GM23248 (cell line): Measurements from ENCODE around the gene HK1. TPM values are rescaled to one million over a fixed set of nuclear protein-coding genes. Genes with fewer than 3 reads are reported as not detected.

Experiments used
- DNase-seq: peaks from one replicate; pipeline ENCODE4 v3.0.0-alpha.2; 2015
- H2AFZ ChIP-seq: fragments of 200-600 bp; sonication (generic); 2 replicates; pipeline ENCODE4 v1.6.1; 2016; ENCODE audit warnings: antibody characterized with exemption
- H3F3A ChIP-seq: fragments of 200-600 bp; sonication (generic); 2 replicates; pipeline ENCODE4 v1.6.1; 2016; ENCODE audit warnings: mild to moderate bottlenecking, antibody characterized with exemption, mixed run types; ENCODE audit not compliant: insufficient read depth
- H3K27ac ChIP-seq: fragments of 200-600 bp; sonication (generic); 2 replicates; pipeline ENCODE4 v1.5.1; 2016; ENCODE audit warnings: mild to moderate bottlenecking
- H3K27me3 ChIP-seq: fragments of 200-600 bp; sonication (generic); replicated peaks from 2 replicates; pipeline ENCODE4 v1.6.1; 2016; ENCODE audit warnings: mild to moderate bottlenecking; ENCODE audit not compliant: insufficient read depth
- H3K36me3 ChIP-seq: fragments of 200-600 bp; sonication (generic); 2 replicates; pipeline ENCODE4 v1.6.1; 2016; ENCODE audit warnings: low read depth, mild to moderate bottlenecking
- H3K4me1 ChIP-seq: fragments of 200-600 bp; sonication (generic); 2 replicates; pipeline ENCODE4 v1.6.1; 2016; ENCODE audit warnings: mild to moderate bottlenecking; ENCODE audit not compliant: insufficient read depth
- H3K4me2 ChIP-seq: fragments of 200-600 bp; sonication (generic); one replicate; pipeline ENCODE4 v1.6.1; 2016; ENCODE audit warnings: mild to moderate bottlenecking; ENCODE audit not compliant: unreplicated experiment
- H3K4me3 ChIP-seq: fragments of 200-600 bp; sonication (generic); 2 replicates; pipeline ENCODE4 v1.5.1; 2016; ENCODE audit warnings: mild to moderate bottlenecking
- H3K79me2 ChIP-seq: fragments of 200-600 bp; sonication (generic); 2 replicates; pipeline ENCODE4 v1.6.1; 2016; ENCODE audit warnings: mild to moderate bottlenecking; ENCODE audit not compliant: insufficient read depth
- H3K9ac ChIP-seq: fragments of 200-600 bp; sonication (generic); 2 replicates; pipeline ENCODE4 v1.6.1; 2016; ENCODE audit warnings: mild to moderate bottlenecking
- H3K9me2 ChIP-seq: fragments of 200-600 bp; sonication (generic); 2 replicates; pipeline ENCODE4 v1.6.1; 2016; ENCODE audit warnings: mixed run types, mild to moderate bottlenecking, moderate library complexity; ENCODE audit not compliant: insufficient read depth
- H3K9me3 ChIP-seq: fragments of 200-600 bp; sonication (generic); one replicate; pipeline ENCODE4 v1.6.1; 2017; ENCODE audit warnings: low read depth
- H4K20me1 ChIP-seq: fragments of 200-600 bp; sonication (generic); 2 replicates; pipeline ENCODE4 v1.6.0; 2016; ENCODE audit not compliant: insufficient read depth
- EZH2 ChIP-seq: fragments of 200-600 bp; sonication (generic); IDR thresholded peaks from 2 replicates; pipeline ENCODE4 v1.6.1; 2018; ENCODE audit warnings: antibody characterized with exemption, mild to moderate bottlenecking; ENCODE audit not compliant: insufficient read depth, poor library complexity, severe bottlenecking
- EZH2phosphoT487 ChIP-seq: fragments of 200-600 bp; sonication (generic); IDR thresholded peaks from 2 replicates; pipeline ENCODE4 v1.6.1; 2018; ENCODE audit warnings: antibody characterized with exemption, moderate library complexity, mild to moderate bottlenecking, low read depth; ENCODE audit not compliant: insufficient read depth
- WGBS, 2 experiments: methylation state at CpG; one replicate each; pipeline ENCODE4 v1.1.6; 2015 to 2017; ENCODE audit warnings: low lambda C conversion rate in 2 of 2, low coverage in 1 of 2; ENCODE audit errors: missing lambda C conversion rate in 2 of 2; 5-methylcytosine and 5-hydroxymethylcytosine counted together
- in situ Hi-C: fragments of 300-500 bp; cut with MboI; formaldehyde crosslinking; loops from 2 replicates; pipeline ENCODE4 v1.15.0; 2020
- polyA plus RNA-seq: library from polyadenylated mRNA; unstranded; fragments of >200 nt; fragmentation: Nextera tagmentation; extraction: Ambion mirVana; gene quantifications from 2 replicates; pipeline ENCODE4 v1.2.1, GENCODE V29; 2016
- total RNA-seq: library from RNA; depleted of rRNA; stranded (reverse); fragments of >200 nt; shearing (Covaris generic); gene quantifications from 2 replicates; pipeline ENCODE4 v1.2.3, GENCODE V29; 2014

HK1 gene
- total and polyA plus RNA-seq, 2 experiments from 2014 or later: 96.6 to 134 TPM

DNA sequence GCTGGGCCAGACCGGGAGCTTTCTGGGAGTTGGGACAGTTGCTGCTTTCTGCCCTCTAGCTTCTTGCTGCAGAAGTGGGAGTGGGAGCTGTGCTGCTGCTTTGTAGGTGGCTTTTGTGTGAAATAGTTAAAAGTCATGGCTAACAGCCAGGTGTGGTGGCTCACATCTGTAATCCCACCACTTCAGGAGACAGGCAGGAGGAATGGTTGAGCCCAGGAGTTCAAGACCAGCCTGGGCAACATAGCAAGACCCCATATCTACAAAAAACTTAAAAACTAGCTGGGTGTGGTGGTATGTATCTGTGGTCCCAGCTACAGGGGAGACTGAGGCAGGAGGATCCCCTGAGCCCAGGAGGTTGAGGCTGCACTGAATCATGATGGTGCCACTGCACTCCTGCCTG, 124.8 kb downstream of the HK1 start:
- Histone ChIP-seq H3K36me3 (peaks cover 12% of the 10 kb centered on the region; the same call in 1 of the 2 replicates), H3K9ac (no peak overlapping the region; the same call in 1 of the 2 replicates), H3K9me3 (no peaks in the 10 kb centered on the region), H4K20me1 (no peaks in the 10 kb centered on the region), H3K79me2 (no peaks in the 10 kb centered on the region), H3F3A (peaks cover 25% of the 10 kb centered on the region), H3K4me1 (peaks cover 21% of the 10 kb centered on the region), H2AFZ (no peak overlapping the region), H3K4me2 (peak overlapping the region; percentile 40), H3K4me3 (no peak overlapping the region), H3K9me2 (no peaks in the 10 kb centered on the region), H3K27me3 (no peaks in the 10 kb centered on the region), H3K27ac (peak overlapping the region; percentile 59)
- no peak for TF ChIP-seq EZH2
- TF ChIP-seq EZH2phosphoT487: no peak
- WGBS, 2 experiments: 62 to 77% methylated on average over 1 of the region's 1 CpG
- in situ Hi-C loops: loop anchor here (25.0 kb wide), 1 partner anchor 416 kb away; the partner anchor contains the start of gene KIFBP
- no peak for DNase-seq

- Histone ChIP-seq H3F3A (peaks cover 26% of the 10 kb centered on the region), H3K27me3 (no peaks in the 10 kb centered on the region), H3K4me1 (peaks cover 24% of the 10 kb centered on the region), H2AFZ (no peak overlapping the region), H3K4me3 (no peak overlapping the region), H3K36me3 (peaks cover 7% of the 10 kb centered on the region; the same call in 1 of the 2 replicates), H3K9me3 (no peaks in the 10 kb centered on the region), H4K20me1 (no peaks in the 10 kb centered on the region), H3K9ac (no peak overlapping the region), H3K9me2 (no peaks in the 10 kb centered on the region), H3K79me2 (no peaks in the 10 kb centered on the region), H3K4me2 (peak overlapping the region; percentile 40), H3K27ac (peak overlapping the region; percentile 59)
- TF ChIP-seq EZH2 (no peak), EZH2phosphoT487 (no peak)
- in situ Hi-C loops: loop anchor here (25.0 kb wide), 1 partner anchor 416 kb away; the partner anchor contains the start of gene KIFBP
- 16 to 19% methylated on average over 3 of the region's 3 CpGs for WGBS, 2 experiments
- DNase-seq: peak; percentile 91
Measured at GRCh38 chr10:69403519-69403918, 125.2 kb downstream of the HK1 start.

GRCh38 chr10:69404786-69405185, 126.5 kb downstream of the HK1 start:
- Histone ChIP-seq H3K9me2 (no peaks in the 10 kb centered on the region), H4K20me1 (no peaks in the 10 kb centered on the region), H3K27ac (no peak overlapping the region), H2AFZ (no peak overlapping the region), H3K4me2 (no peak overlapping the region), H3F3A (peaks cover 29% of the 10 kb centered on the region), H3K4me1 (peaks cover 24% of the 10 kb centered on the region), H3K9ac (no peak overlapping the region), H3K4me3 (no peak overlapping the region), H3K9me3 (no peaks in the 10 kb centered on the region), H3K79me2 (no peaks in the 10 kb centered on the region), H3K27me3 (no peaks in the 10 kb centered on the region), H3K36me3 (peaks cover under 1% of the 10 kb centered on the region; the same call in 1 of the 2 replicates)
- 75 to 79% methylated on average over 10 of the region's 10 CpGs for WGBS, 2 experiments
- DNase-seq: no peak
- TF ChIP-seq EZH2phosphoT487: no peak
- no peak for TF ChIP-seq EZH2
- in situ Hi-C loops: loop anchor here (25.0 kb wide), 1 partner anchor 417 kb away; the partner anchor contains the start of gene KIFBP

DNA sequence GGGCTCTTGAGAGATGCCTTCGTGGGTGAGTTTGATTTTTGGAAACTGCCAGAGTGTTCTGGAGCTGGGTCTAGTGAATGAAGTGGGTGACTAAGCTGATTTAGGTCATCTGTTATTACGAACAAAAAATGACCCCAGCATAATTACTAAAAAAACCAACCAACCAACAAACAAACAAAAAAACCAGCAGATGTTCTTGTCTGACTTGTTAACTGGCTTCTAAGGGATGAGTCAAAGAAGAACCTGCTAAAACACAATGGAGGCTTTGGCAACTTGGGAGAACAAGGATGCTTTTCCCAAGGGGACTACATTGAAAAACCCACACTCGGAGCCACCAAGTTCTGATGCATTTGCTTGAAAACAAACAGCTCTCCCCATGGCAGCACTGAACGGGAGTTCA, 126.9 kb downstream of the HK1 start:
- Histone ChIP-seq H3K9ac (no peak overlapping the region), H3K27me3 (no peaks in the 10 kb centered on the region), H3F3A (peaks cover 29% of the 10 kb centered on the region), H3K36me3 (no peaks in the 10 kb centered on the region; the same call in 1 of the 2 replicates), H3K79me2 (no peaks in the 10 kb centered on the region), H3K4me2 (no peak overlapping the region), H4K20me1 (no peaks in the 10 kb centered on the region), H3K4me3 (no peak overlapping the region), H3K27ac (no peak overlapping the region), H3K4me1 (peaks cover 24% of the 10 kb centered on the region), H2AFZ (no peak overlapping the region), H3K9me3 (no peaks in the 10 kb centered on the region), H3K9me2 (no peaks in the 10 kb centered on the region)
- DNase-seq: peak; percentile 28
- WGBS, 2 experiments: 18 to 23% methylated on average over 4 of the region's 4 CpGs
- in situ Hi-C loops: loop anchor here (25.0 kb wide), 1 partner anchor 418 kb away; the partner anchor contains the start of gene KIFBP
- TF ChIP-seq EZH2phosphoT487 (no peak), EZH2 (no peak)
